Liver (tissue), 9 donors: ENCODE data around the gene SPATA2L. TPM values are rescaled to one million over a fixed set of nuclear protein-coding genes. Genes with fewer than 3 reads are reported as not detected.

Experiments
- DNase-seq: peaks from one replicate; pipeline ENCODE4 v3.0.0-alpha.2; 2017; ENCODE audit warnings: low spot score
- H3K27ac ChIP-seq, 2 donors: one replicate each; pipeline ENCODE4 v1.7.0; 2013; ENCODE audit warnings: inconsistent platforms in 2 of 2, low read length in 2 of 2, control low read depth in 1 of 2, low read depth in 1 of 2, mild to moderate bottlenecking in 1 of 2
- H3K27me3 ChIP-seq, 4 donors: one replicate each; pipeline versions ENCODE4 v1.6.1 to v1.7.0; 2013; ENCODE audit warnings: low read length in 3 of 4, inconsistent platforms in 1 of 4, mild to moderate bottlenecking in 1 of 4, moderate library complexity in 1 of 4; ENCODE audit not compliant: control insufficient read depth in 4 of 4, insufficient read depth in 4 of 4
- H3K36me3 ChIP-seq, 4 donors: one replicate each; pipeline versions ENCODE4 v1.6.1 to v1.7.0; 2013; ENCODE audit warnings: low read length in 3 of 4, mild to moderate bottlenecking in 3 of 4, low read depth in 1 of 4, moderate library complexity in 1 of 4; ENCODE audit not compliant: control insufficient read depth in 4 of 4, insufficient read depth in 3 of 4
- H3K4me1 ChIP-seq, 4 donors: one replicate each; pipeline versions ENCODE4 v1.6.1 to v1.7.0; 2013; ENCODE audit warnings: low read length in 3 of 4, mild to moderate bottlenecking in 3 of 4, moderate library complexity in 1 of 4; ENCODE audit not compliant: control insufficient read depth in 4 of 4, insufficient read depth in 4 of 4
- H3K4me3 ChIP-seq, 3 donors: one replicate each; pipeline versions ENCODE4 v1.6.1 to v1.7.0; 2013; ENCODE audit warnings: low read length in 3 of 3, control low read depth in 1 of 3, low read depth in 1 of 3, mild to moderate bottlenecking in 1 of 3
- H3K9ac ChIP-seq, 2 donors: one replicate each; pipeline ENCODE4 v1.7.0; 2013; ENCODE audit warnings: low read length in 2 of 2, mild to moderate bottlenecking in 2 of 2, moderate library complexity in 2 of 2, control low read depth in 1 of 2, low read depth in 1 of 2
- H3K9me3 ChIP-seq, 4 donors: one replicate each; pipeline versions ENCODE4 v1.6.1 to v1.7.0; 2013; ENCODE audit warnings: low read length in 3 of 4; ENCODE audit not compliant: control insufficient read depth in 4 of 4
- ATF3 ChIP-seq: IDR thresholded peaks from 2 replicates; pipeline ENCODE4 v1.6.1; 2016; ENCODE audit warnings: antibody characterized with exemption
- CTCF ChIP-seq: fragments of 150-350 bp; IDR thresholded peaks from 2 replicates; pipeline ENCODE4 v1.5.1; 2017; ENCODE audit warnings: improper control_type of control experiment, low read depth, low read length; ENCODE audit not compliant: missing input control
- EGR1 ChIP-seq, 2 donors: IDR thresholded peaks; 2 replicates each; pipeline ENCODE4 v1.6.1; 2016 to 2018; ENCODE audit warnings: antibody characterized with exemption in 2 of 2, low read depth in 2 of 2
- FOXA1 ChIP-seq: IDR thresholded peaks from 2 replicates; pipeline ENCODE4 v1.6.1; 2016; ENCODE audit warnings: antibody characterized with exemption
- FOXA2 ChIP-seq: IDR thresholded peaks from 2 replicates; pipeline ENCODE4 v1.6.1; 2016; ENCODE audit warnings: antibody characterized with exemption
- HNF4A ChIP-seq, 2 donors: conservative IDR thresholded peaks; 2 replicates each; pipeline ENCODE4 v1.6.1; 2016; ENCODE audit warnings: antibody characterized with exemption in 2 of 2, mild to moderate bottlenecking in 2 of 2
- HNF4G ChIP-seq: IDR thresholded peaks from 2 replicates; pipeline ENCODE4 v1.6.1; 2016; ENCODE audit warnings: antibody characterized with exemption
- JUND ChIP-seq, 2 donors: IDR thresholded peaks; 2 replicates each; pipeline ENCODE4 v1.6.1; 2016; ENCODE audit warnings: antibody characterized with exemption in 2 of 2
- MAX ChIP-seq: IDR thresholded peaks from 2 replicates; pipeline ENCODE4 v1.6.1; 2016; ENCODE audit warnings: antibody characterized with exemption
- RAD21 ChIP-seq, 2 donors: IDR thresholded peaks; 2 replicates each; pipeline ENCODE4 v1.6.1; 2016; ENCODE audit warnings: antibody characterized with exemption in 2 of 2, mild to moderate bottlenecking in 2 of 2
- REST ChIP-seq: IDR thresholded peaks from 2 replicates; pipeline ENCODE4 v1.6.1; 2016; ENCODE audit warnings: antibody characterized with exemption, mild to moderate bottlenecking
- RXRA ChIP-seq, 2 donors: IDR thresholded peaks; 2 replicates each; pipeline ENCODE4 v1.6.1; 2017 to 2018; ENCODE audit warnings: antibody characterized with exemption in 2 of 2, mild to moderate bottlenecking in 1 of 2
- SP1 ChIP-seq: IDR thresholded peaks from 2 replicates; pipeline ENCODE4 v1.6.1; 2018; ENCODE audit warnings: antibody characterized with exemption, mild to moderate bottlenecking
- TAF1 ChIP-seq: conservative IDR thresholded peaks from 2 replicates; pipeline ENCODE4 v1.6.1; 2016; ENCODE audit warnings: antibody characterized with exemption, mild to moderate bottlenecking
- YY1 ChIP-seq: IDR thresholded peaks from 2 replicates; pipeline ENCODE4 v1.6.1; 2016; ENCODE audit warnings: antibody characterized with exemption, mild to moderate bottlenecking
- ZBTB33 ChIP-seq: IDR thresholded peaks from 2 replicates; pipeline ENCODE4 v1.6.1; 2016; ENCODE audit warnings: antibody characterized with exemption
- WGBS: extraction: QIAGEN DNeasy Blood & Tissue Kit; methylation state at CpG from one replicate; pipeline ENCODE4 v1.1.7; 2013; 5-methylcytosine and 5-hydroxymethylcytosine counted together
- polyA plus RNA-seq, 2 donors: library from polyadenylated mRNA; stranded (reverse) in 1 of 2; unstranded in 1 of 2; fragments of 200-250 nt in 1 of 2; fragments of >200 nt in 1 of 2; fragmentation: Nextera tagmentation in 1 of 2; extraction: Ambion mirVana in 1 of 2; gene quantifications; one replicate each; pipeline versions ENCODE4 v1.2.1 to v1.2.3, GENCODE V29; 2013 to 2015
- total RNA-seq, 2 donors: library from RNA; depleted of rRNA; stranded (reverse); fragments of >200 nt; gene quantifications; one replicate each; pipeline ENCODE4 v1.2.3, GENCODE V29; 2014
- donor health status: healthy.
- donor health status: healthy.
- donor health status: healthy.
- donor health status: healthy.
- donor health status: healthy.

SPATA2L gene
- total and polyA plus RNA-seq, 4 donors = 4.6 to 11.3 (median 6.9) TPM

GRCh38 chr16:89658221-89658879 lies 43.2 kb downstream of the SPATA2L start:
- Histone ChIP-seq H3K27me3 (no peaks in the 10 kb centered on the region), H3K9ac (peak overlapping the region; percentile 15 to 66), H3K27ac (peak overlapping the region in 1 of 2 donors; percentile 21), H3K4me3 (peak overlapping the region; percentile 87 to 95 (median 89)), H3K36me3 (peaks cover 1 to 12% (median 5%) of the 10 kb centered on the region in 4 donors), H3K4me1 (peaks cover 4 to 29% (median 22%) of the 10 kb centered on the region in 4 donors), H3K9me3 (no peaks in the 10 kb centered on the region)
- DNase-seq = peak; percentile 52
- 19% methylated on average over 27 of the region's 27 CpGs for WGBS
- TF ChIP-seq MAX = no peak
- no peak for TF ChIP-seq JUND (IDR thresholded peaks at IDR 0.05)
- no peak for TF ChIP-seq EGR1 (IDR thresholded peaks at IDR 0.05; ENCODE audit: low read depth in 2 of 2)
- TF ChIP-seq REST = no peak
- no peak for TF ChIP-seq HNF4A (conservative IDR thresholded peaks at IDR 0.05)
- no peak for TF ChIP-seq FOXA1
- no peak for TF ChIP-seq YY1
- no peak for TF ChIP-seq RXRA (IDR thresholded peaks at IDR 0.05)
- TF ChIP-seq CTCF = no peak
- TF ChIP-seq ZBTB33 = no peak
- no peak for TF ChIP-seq HNF4G
- no peak for TF ChIP-seq ATF3
- no peak for TF ChIP-seq RAD21 (IDR thresholded peaks at IDR 0.05)
- no peak for TF ChIP-seq SP1
- TF ChIP-seq TAF1 = no peak
- TF ChIP-seq FOXA2 = no peak
